ENCODE data around the gene TVP23A. TPM values are rescaled to one million over a fixed set of nuclear protein-coding genes. Genes with fewer than 3 reads are reported as not detected.

Gene TVP23A
- total RNA-seq, 1 experiment from 2014 or later: 3.1 TPM

GRCh38 chr16:10751291-10751697 is 67.3 kb downstream of the TVP23A start:
- H2BK120ac ChIP-seq (ENCODE audit: low read depth, low read length, poor library complexity, severe bottlenecking): no peak overlapping the region
- no peaks in the 10 kb centered on the region for H3K9me3 ChIP-seq (ENCODE audit: control insufficient read depth, low read depth, low read length)
- H3K79me2 ChIP-seq (ENCODE audit: insufficient read depth, low read length): no peaks in the 10 kb centered on the region; the same call in 1 of the 2 replicates
- H4K5ac ChIP-seq (ENCODE audit: insufficient read length, low read depth, low read length): no peak overlapping the region
- H3K9me3 Mint-ChIP-seq: no peaks in the 10 kb centered on the region
- no peaks in the 10 kb centered on the region for H4K20me1 ChIP-seq (ENCODE audit: control insufficient read depth, insufficient read depth, insufficient read length)
- no peak overlapping the region for H3T11ph ChIP-seq (ENCODE audit: low read length)
- no peaks in the 10 kb centered on the region for H3K4me1 Mint-ChIP-seq
- no peak overlapping the region for H2BK20ac ChIP-seq (ENCODE audit: low read depth, low read length, poor library complexity, severe bottlenecking)
- no peak overlapping the region for H3K9ac ChIP-seq (ENCODE audit: extremely low read depth, insufficient read length, low read length)
- H4K8ac ChIP-seq (replicated peaks; ENCODE audit: insufficient read length, low read depth, low read length): no peak overlapping the region
- no peaks in the 10 kb centered on the region for H3K27me3 ChIP-seq (ENCODE audit: insufficient read depth, low read length)
- no peak overlapping the region for H3K56ac ChIP-seq (ENCODE audit: insufficient read length, low read depth, low read length)
- no peaks in the 10 kb centered on the region for H3K23me2 ChIP-seq (ENCODE audit: insufficient read length, low read depth, low read length, poor library complexity, severe bottlenecking)
- no peak overlapping the region for H3K27ac ChIP-seq (ENCODE audit: insufficient read length, low read depth, low read length)
- no peak overlapping the region for H2BK5ac ChIP-seq (ENCODE audit: insufficient read length, low read length)
- no peaks in the 10 kb centered on the region for H3K79me1 ChIP-seq (ENCODE audit: insufficient read depth, low read depth, low read length, poor library complexity, severe bottlenecking)
- no peak overlapping the region for H2BK12ac ChIP-seq (ENCODE audit: insufficient read length, low read depth, low read length)
- no peak overlapping the region for H2AFZ ChIP-seq (ENCODE audit: low read length)
- H3K4ac ChIP-seq (ENCODE audit: low read depth, low read length): no peak overlapping the region
- H3K4me1 ChIP-seq (ENCODE audit: insufficient read depth, low read length): no peaks in the 10 kb centered on the region
- WGBS (ENCODE audit: extremely low coverage, insufficient read length, low lambda C conversion rate): no CpG with 5 or more reads among the region's 13 CpGs
- H3K23ac ChIP-seq (ENCODE audit: insufficient read length, low read depth, low read length): no peak overlapping the region
- H2BK15ac ChIP-seq (ENCODE audit: low read depth, low read length): no peak overlapping the region
- H3K36me3 Mint-ChIP-seq (ENCODE audit: insufficient read depth in 1 of 3, low read depth in 3 of 3): peaks cover 0 to 49% (median 4%) of the 10 kb centered on the region in 3 experiments; a peak in 4 of 7 replicates
- no peak overlapping the region for H3K4me3 Mint-ChIP-seq
- DNase-seq: no peak
- H3K27ac Mint-ChIP-seq: peak overlapping the region in 1 of 3 experiments; percentile 27; a peak in 2 of 7 replicates
- H2AK5ac ChIP-seq (ENCODE audit: insufficient read length, low read length): no peak overlapping the region
- peak; percentile 33; the same call in 2 of the 3 replicates for TF ChIP-seq CTCF (conservative IDR thresholded peaks at IDR 0.05)
- H3K4me2 ChIP-seq (ENCODE audit: insufficient read depth, insufficient read length, low read length): no peak overlapping the region
- H4K91ac ChIP-seq (ENCODE audit: insufficient read length, low read depth, low read length): no peak overlapping the region
- H3K18ac ChIP-seq (ENCODE audit: insufficient read length, low read depth, low read length): no peak overlapping the region
- no peak overlapping the region for H3K14ac ChIP-seq (ENCODE audit: insufficient read depth, low read length)
- H3K27me3 Mint-ChIP-seq (ENCODE audit: low read depth): no peaks in the 10 kb centered on the region
